Mesenteric fat pad (tissue), 1 donor: ENCODE data around the gene SNX27. TPM values are rescaled to one million over a fixed set of nuclear protein-coding genes. Genes with fewer than 3 reads are reported as not detected.

Experiments used
- DNase-seq: peaks from one replicate; pipeline ENCODE4 v3.0.0-alpha.2; 2020; ENCODE audit warnings: low spot score
- total RNA-seq: library from RNA; stranded (reverse); fragmentation: NEBNext Ultra II Directional; extraction: Animal tissue kit (Norgen Biotek cat#: 25700); gene quantifications from one replicate; pipeline ENCODE4 v1.2.1, GENCODE V29; 2021
- donor health status: DM: yes; HTN: yes; CAD: no.

Gene SNX27
- total RNA-seq, 1 donor from 2014 or later = 40.4 TPM

DNA sequence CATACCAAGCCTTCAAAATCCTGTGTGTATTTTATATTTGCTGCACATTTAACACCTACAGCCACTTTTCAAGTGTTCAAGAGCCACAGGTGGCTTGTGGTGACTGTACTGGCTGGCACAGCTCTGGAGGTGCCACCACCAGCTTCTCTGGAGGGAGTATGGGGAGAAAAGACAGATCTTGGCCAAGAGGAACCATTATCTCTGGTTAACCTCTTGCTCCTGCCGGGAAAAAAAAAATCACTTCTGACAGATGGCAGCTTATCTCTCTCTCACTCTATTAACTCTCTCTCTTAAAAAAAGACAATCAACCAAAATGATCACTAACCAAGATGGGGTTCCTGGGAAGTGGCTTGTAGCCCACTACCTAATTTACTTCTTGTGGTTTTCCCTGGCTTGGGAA lies 108.3 kb downstream of the SNX27 start:
- DNase-seq = no peak

- no peak for DNase-seq
These were observed 108.7 kb downstream of the SNX27 start for GRCh38 chr1:151720554-151720953.

DNA sequence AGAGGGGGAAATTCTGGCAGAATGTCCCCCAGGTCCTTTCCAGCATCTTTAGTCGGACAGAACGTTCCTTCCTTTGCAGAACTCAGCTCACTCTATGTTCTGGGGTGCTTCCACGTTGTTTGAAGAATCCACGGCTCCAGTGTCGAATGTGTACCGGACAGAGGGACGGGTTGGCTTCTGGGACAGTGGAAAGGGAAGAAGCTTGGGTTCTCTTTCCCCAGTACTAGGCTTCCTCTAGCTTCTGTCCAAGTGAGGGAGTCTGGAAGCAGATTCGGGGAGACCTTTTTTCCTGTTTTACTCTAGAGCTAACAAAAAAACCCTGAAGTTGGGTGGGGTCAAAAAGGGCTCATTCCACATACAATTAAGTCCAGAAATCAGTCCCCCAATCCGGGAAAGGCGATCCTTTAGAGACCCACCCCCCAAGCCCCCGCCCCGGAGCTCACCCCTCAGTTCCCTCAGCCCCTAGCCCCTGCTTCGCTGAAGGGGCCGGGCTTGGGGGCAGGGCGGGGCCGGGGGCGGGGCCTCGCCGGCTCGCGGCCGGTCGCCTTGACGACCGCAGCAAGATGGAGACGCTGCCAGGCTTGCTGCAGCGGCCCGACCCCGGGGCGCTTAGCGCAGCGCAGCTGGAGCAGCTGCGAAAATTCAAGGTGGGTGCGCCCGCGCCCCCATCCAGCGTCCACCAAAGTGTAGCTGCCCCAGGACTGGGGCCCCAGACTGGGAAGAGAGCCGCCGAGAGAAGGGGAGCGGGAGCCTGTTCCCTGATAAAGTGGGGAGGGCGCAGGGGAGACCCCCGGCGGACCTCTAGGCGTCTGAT lies 109.3 kb downstream of the SNX27 start, which contains the start of gene RIIAD1:
RIIAD1 (plus strand) TSS at position 549 of the 814 bp plus-strand sequence; CDS start at position 564, 15 bp downstream.
- no peak for DNase-seq

- no peak for DNase-seq
These were observed 110.1 kb downstream of the SNX27 start for GRCh38 chr1:151721788-151722510.

GRCh38 chr1:151723726-151724370 lies 112.0 kb downstream of the SNX27 start:
- no peak for DNase-seq

DNA sequence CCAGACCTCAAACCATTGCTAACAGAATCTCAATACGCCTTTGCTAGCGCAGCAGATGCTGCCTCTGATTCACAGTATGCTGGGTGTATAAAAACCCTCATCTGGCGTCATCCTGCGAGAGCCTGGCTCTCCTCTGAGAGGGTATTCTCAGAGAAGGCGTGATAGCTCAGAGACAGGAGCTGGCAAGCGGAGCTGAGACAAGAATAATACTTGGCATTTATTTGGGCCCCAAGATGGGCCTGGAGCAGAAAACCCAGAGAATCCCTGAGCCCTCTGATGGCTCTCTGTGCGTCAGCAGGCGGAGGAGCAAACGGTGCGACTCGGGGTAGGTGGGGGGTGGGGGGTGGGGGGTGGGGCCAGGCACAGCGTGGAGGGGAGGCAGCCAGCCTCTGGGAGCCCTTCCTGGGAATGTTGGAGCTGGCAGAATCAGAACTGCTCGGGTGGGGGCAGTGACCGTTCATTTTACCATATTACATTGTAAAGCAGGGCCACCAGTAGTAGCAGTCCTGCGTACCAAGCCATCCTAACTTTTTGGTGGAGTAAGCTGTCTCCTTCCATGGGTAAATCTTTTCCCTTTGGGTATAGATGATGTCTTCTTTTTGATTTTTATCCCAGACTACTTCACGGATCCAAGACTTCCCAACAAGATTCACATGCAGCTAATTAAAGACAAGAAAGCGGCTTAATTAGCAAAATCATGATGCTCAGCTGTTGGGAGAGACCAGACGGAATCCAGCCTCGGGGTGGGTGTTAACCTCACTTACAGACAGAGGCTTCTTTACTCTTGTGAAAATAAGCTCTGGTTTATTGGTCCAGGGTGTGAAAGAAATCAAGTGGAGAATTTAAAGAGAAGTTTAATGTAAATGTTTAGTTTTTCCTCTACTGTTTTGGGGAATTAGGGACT lies 116.6 kb downstream of the SNX27 start:
- DNase-seq = peak; percentile 26

GRCh38 chr1:151729157-151729965 lies 117.5 kb downstream of the SNX27 start:
- DNase-seq = peak; percentile 64

DNA sequence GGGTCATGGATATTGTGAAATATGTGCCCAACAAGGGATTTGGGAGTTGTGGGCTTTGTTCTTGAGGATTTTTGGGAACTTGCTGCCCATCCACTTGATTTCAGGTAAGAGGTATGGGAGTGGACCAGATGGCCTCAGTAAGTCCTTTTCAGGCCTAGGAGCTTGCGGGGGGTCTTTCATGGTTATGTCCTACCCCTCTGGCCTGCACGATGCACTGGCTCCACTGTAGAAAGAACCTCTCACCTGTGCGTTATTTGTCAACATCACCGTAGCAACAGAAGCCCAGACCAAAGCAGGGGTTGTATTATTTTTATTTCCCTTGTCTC lies 118.1 kb downstream of the SNX27 start:
- DNase-seq = peak; percentile 30

DNA sequence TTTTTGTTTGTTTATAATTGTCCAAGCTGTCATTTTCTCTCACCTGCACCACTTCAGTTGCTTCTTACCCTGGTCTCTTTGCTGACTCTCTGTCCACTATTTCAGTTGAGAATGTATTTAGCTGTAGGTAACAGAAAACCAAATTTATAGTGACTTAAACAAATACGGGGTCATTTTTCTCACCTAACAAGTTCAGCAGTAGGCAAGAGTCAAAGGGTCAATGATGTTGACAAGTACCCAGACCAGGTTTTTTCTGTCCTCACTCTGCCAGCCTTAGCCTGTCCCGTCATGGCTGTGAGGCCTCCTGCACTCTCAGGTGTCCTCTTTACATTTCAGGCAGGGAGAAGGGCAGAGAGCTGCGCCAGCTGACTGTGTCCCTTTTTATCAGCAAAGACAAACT lies 121.3 kb downstream of the SNX27 start:
- DNase-seq = no peak

GRCh38 chr1:151733995-151734394 lies 122.1 kb downstream of the SNX27 start:
- DNase-seq = peak; percentile 11

GRCh38 chr1:151737026-151737425 lies 125.2 kb downstream of the SNX27 start:
- peak; percentile 2 for DNase-seq

GRCh38 chr1:151737479-151737878 lies 125.6 kb downstream of the SNX27 start:
- DNase-seq = no peak

- DNase-seq = no peak
These were observed 127.9 kb downstream of the SNX27 start for GRCh38 chr1:151739590-151740355.

DNA sequence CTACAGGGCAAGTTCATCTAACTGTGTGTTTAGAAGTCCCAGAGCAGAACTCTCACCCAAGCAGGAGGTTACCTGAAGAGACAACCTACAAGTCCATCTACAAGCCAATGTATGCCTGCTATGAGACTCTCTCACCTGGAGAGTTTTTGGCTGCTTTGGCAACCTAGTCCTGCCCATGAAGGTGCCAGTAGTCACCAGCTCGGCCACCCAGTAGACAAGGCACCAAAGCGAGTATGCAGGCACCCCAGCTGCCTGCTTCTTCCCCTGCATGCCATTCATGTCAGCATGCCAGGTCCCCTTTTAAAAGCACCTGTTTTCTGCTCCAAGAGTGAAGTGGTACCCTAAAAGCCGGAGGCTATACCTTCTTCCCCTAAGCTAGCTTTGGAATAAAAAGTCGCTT lies 129.7 kb downstream of the SNX27 start:
- peak; percentile 28 for DNase-seq

Other genes starting within 250 kb of the SNX27 start
- gene SELENBP1, start 239.3 kb upstream of the SNX27 start, total RNA-seq = 63.0 TPM
- gene PSMB4, start 212.5 kb upstream of the SNX27 start, total RNA-seq = 229 TPM
- 52.2 TPM for gene POGZ, start 152.6 kb upstream of the SNX27 start, total RNA-seq
- gene CGN, start 100.7 kb upstream of the SNX27 start, total RNA-seq = 0.13 TPM
- gene TUFT1, start 71.7 kb upstream of the SNX27 start, total RNA-seq = 6.6 TPM
- not detected for gene CELF3, start 104.8 kb downstream of the SNX27 start, total RNA-seq
- gene RIIAD1, start 109.5 kb downstream of the SNX27 start, total RNA-seq = not detected
- gene MRPL9, start 151.4 kb downstream of the SNX27 start, total RNA-seq = 42.5 TPM
- gene TDRKH, start 178.4 kb downstream of the SNX27 start, total RNA-seq = 4.9 TPM
- gene LINGO4, start 193.4 kb downstream of the SNX27 start, total RNA-seq = not detected
- 0.10 TPM for gene RORC, start 219.8 kb downstream of the SNX27 start, total RNA-seq
- gene C2CD4D, start 227.8 kb downstream of the SNX27 start, total RNA-seq = not detected
- gene THEM5, start 241.7 kb downstream of the SNX27 start, total RNA-seq = not detected